Measurements from ENCODE around the gene TFAP2E. TPM values are rescaled to one million over a fixed set of nuclear protein-coding genes. Genes with fewer than 3 reads are reported as not detected.

The TFAP2E gene
- total and polyA plus RNA-seq, 5 experiments from 2014 or later = 0.20 to 3.2 (median 0.59) TPM

GRCh38 chr1:35592991-35593769 lies 20.1 kb downstream of the TFAP2E start:
- POLR2A ChIA-PET = no interaction called here
- no peak for DNase-seq

DNA sequence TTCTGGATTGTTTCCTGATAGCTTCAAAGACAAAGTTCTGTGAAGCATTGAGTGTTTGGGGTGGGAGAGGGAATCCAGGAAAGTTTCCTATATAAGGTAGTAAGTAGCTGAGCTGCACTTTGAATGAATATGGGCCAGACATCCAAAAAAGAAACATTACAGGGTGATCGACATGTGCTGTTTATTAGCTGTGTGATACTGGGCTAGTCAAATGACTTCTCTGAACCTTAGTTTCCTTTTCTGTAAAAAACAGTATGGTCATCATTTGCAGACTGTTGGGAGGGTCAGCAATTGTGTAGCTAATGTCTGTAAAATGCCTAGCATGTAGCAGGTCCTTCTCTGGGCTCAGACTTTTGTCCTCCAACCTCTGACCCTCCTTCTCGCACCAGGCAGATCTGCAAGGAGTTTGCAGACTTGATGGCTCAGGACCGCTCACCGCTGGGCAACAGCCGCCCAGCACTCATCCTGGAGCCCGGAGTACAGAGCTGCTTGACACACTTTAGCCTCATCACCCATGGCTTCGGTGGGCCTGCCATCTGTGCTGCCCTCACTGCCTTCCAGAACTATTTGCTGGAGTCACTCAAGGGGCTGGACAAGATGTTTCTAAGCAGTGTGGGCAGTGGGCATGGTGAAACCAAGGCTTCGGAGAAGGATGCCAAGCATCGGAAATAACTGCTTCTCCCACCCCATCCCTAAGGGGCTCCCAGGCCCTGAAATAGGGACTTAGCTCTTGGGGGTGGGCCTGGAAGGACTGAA lies 21.1 kb downstream of the TFAP2E start:
- H3K36me3 Mint-ChIP-seq = peaks cover 0 to 11% (median 5%) of the 10 kb centered on the region in 3 donors
- H3K27me3 Mint-ChIP-seq = no peaks in the 10 kb centered on the region
- DNase-seq (no peak), ATAC-seq (no peak)
- H3K4me1 Mint-ChIP-seq = peaks cover 6 to 15% (median 12%) of the 10 kb centered on the region in 4 donors
- peak overlapping the region in 3 of 10 donors; percentile 2 to 83 (median 67) for H3K27ac Mint-ChIP-seq
- POLR2A ChIA-PET = no interaction called here
- no peaks in the 10 kb centered on the region for H3K9me3 Mint-ChIP-seq
- H3K4me3 Mint-ChIP-seq = no peak overlapping the region

More at GRCh38 chr1:35592991-35593769, 20.1 kb downstream of the TFAP2E start:
- peak in 1 of 2 donors; percentile 35 for ATAC-seq
- Mint-ChIP-seq H3K27ac (peak overlapping the region in 8 of 10 donors; percentile 6 to 63 (median 29)), H3K4me1 (peaks cover 6 to 17% (median 12%) of the 10 kb centered on the region in 4 donors), H3K9me3 (no peaks in the 10 kb centered on the region), H3K4me3 (no peak overlapping the region), H3K27me3 (no peaks in the 10 kb centered on the region), H3K36me3 (peaks cover 0 to 7% (median 5%) of the 10 kb centered on the region in 3 donors)

DNA sequence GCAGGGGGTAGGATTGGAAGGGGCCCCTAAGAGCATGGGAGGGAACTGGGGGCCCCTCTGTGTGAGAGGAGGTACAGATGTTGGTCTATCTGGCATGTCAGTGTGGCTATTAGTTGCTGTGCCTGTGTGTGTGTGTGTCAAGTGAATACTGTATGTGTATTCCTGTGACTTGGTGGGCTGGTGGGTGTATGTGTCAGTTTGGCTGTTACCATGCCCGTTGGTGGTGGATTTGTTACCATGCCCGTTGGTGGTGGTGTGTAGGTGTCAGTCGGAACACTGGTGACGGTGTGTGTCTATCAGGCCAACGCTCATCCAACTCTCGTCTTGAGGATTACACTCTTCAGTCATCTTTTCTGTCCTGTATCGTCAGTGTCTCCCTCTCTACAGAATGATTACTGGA lies 22.6 kb downstream of the TFAP2E start:
- ATAC-seq = no peak
- Mint-ChIP-seq H3K36me3 (peaks cover 0 to 20% (median 5%) of the 10 kb centered on the region in 3 donors), H3K27me3 (no peaks in the 10 kb centered on the region), H3K27ac (peak overlapping the region in 3 of 10 donors; percentile 21 to 47 (median 30)), H3K9me3 (no peaks in the 10 kb centered on the region), H3K4me3 (no peak overlapping the region), H3K4me1 (peaks cover 6 to 15% (median 10%) of the 10 kb centered on the region in 4 donors)
- no peak for DNase-seq
- POLR2A ChIA-PET = no interaction called here

DNA sequence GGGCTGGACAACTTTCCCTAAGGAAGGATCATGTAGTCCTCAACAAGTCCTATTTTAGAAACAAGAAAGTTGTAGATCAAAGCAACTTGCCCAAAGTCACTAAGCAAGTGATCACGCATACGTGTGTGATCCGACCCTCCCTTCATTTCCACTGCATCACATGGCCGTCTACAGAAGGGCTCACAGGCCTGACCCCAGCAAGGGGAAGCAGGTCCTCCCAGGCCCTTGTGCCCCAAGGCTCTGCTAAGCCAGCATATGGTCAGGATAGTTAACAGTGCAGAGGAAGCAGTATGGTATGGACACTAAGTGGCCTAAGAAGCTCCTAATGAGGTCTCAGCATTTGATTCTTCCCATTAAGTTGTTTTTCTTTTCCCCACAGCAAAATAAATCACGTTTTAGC lies 24.8 kb downstream of the TFAP2E start:
- POLR2A ChIA-PET = no interaction called here
- no peak overlapping the region for H3K27ac Mint-ChIP-seq

GRCh38 chr1:35598895-35599294 lies 25.8 kb downstream of the TFAP2E start:
- DNase-seq (no peak), ATAC-seq (no peak)
- Mint-ChIP-seq H3K27ac (peak overlapping the region in 2 of 10 donors; percentile 17 to 18), H3K36me3 (peaks cover 0 to 39% (median 8%) of the 10 kb centered on the region in 3 donors), H3K4me3 (no peak overlapping the region), H3K9me3 (no peaks in the 10 kb centered on the region), H3K27me3 (no peaks in the 10 kb centered on the region), H3K4me1 (peaks cover 0 to 5% (median 1%) of the 10 kb centered on the region in 4 donors)
- POLR2A ChIA-PET = no interaction called here

More for the DNA sequence above, 24.8 kb downstream of the TFAP2E start:
- no peaks in the 10 kb centered on the region for H3K27me3 Mint-ChIP-seq
- H3K4me3 Mint-ChIP-seq = no peak overlapping the region
- DNase-seq = no peak
- H3K9me3 Mint-ChIP-seq = no peaks in the 10 kb centered on the region
- H3K36me3 Mint-ChIP-seq = peaks cover 0 to 29% (median under 1%) of the 10 kb centered on the region in 3 donors
- no peak for ATAC-seq
- peaks cover 2 to 10% (median 5%) of the 10 kb centered on the region in 4 donors for H3K4me1 Mint-ChIP-seq

GRCh38 chr1:35599411-35599810 lies 26.3 kb downstream of the TFAP2E start:
- Mint-ChIP-seq H3K36me3 (peaks cover 0 to 44% (median 11%) of the 10 kb centered on the region in 3 donors), H3K9me3 (no peaks in the 10 kb centered on the region), H3K27me3 (no peaks in the 10 kb centered on the region), H3K4me1 (peaks cover 0 to 8% (median 1%) of the 10 kb centered on the region in 4 donors), H3K4me3 (no peak overlapping the region), H3K27ac (peak overlapping the region in 2 of 10 donors; percentile 17 to 51)
- DNase-seq = no peak
- no peak for ATAC-seq
- POLR2A ChIA-PET = no interaction called here

DNA sequence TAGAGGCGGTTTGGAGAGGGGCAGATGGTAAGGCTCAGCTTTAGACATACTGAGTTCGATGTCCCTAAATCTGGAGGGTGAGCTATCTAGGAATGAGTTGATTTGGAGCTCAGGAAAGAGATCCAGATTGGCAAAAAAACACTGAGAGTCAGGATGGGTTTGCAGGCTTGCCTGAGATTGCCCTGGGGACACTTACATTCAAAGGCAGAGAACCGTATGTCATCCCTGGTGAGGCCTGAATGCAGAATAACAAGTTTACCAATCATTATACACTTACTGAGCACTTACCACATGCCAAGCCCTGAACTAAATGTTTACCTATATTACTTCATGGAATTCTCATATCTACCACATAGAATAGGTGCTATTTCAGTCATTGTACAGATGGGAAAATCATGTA lies 27.5 kb downstream of the TFAP2E start:
- POLR2A ChIA-PET = no interaction called here
- H3K27me3 Mint-ChIP-seq = no peaks in the 10 kb centered on the region
- DNase-seq (no peak), ATAC-seq (no peak)
- peaks cover 0 to 56% (median 12%) of the 10 kb centered on the region in 3 donors for H3K36me3 Mint-ChIP-seq
- no peaks in the 10 kb centered on the region for H3K9me3 Mint-ChIP-seq
- no peak overlapping the region for H3K4me3 Mint-ChIP-seq
- H3K4me1 Mint-ChIP-seq = peaks cover 0 to 9% (median 1%) of the 10 kb centered on the region in 4 donors
- no peak overlapping the region for H3K27ac Mint-ChIP-seq

GRCh38 chr1:35603468-35603867 lies 30.4 kb downstream of the TFAP2E start:
- Mint-ChIP-seq H3K27ac (peak overlapping the region in 1 of 10 donors; percentile 31), H3K36me3 (peaks cover 0 to 80% (median 23%) of the 10 kb centered on the region in 3 donors), H3K9me3 (no peaks in the 10 kb centered on the region), H3K4me1 (peaks cover 6 to 15% (median 7%) of the 10 kb centered on the region in 4 donors), H3K4me3 (no peak overlapping the region), H3K27me3 (no peaks in the 10 kb centered on the region)
- POLR2A ChIA-PET = interaction anchor here (0.6 to 0.7 kb wide), 2 partner anchors 32 to 119 kb away, joined by 4 to 7 read pairs; no protein-coding TSS in a partner anchor
- no peak for ATAC-seq
- no peak for DNase-seq

- H3K27ac Mint-ChIP-seq = no peak overlapping the region
Observed at GRCh38 chr1:35603941-35604340, 30.8 kb downstream of the TFAP2E start.

DNA sequence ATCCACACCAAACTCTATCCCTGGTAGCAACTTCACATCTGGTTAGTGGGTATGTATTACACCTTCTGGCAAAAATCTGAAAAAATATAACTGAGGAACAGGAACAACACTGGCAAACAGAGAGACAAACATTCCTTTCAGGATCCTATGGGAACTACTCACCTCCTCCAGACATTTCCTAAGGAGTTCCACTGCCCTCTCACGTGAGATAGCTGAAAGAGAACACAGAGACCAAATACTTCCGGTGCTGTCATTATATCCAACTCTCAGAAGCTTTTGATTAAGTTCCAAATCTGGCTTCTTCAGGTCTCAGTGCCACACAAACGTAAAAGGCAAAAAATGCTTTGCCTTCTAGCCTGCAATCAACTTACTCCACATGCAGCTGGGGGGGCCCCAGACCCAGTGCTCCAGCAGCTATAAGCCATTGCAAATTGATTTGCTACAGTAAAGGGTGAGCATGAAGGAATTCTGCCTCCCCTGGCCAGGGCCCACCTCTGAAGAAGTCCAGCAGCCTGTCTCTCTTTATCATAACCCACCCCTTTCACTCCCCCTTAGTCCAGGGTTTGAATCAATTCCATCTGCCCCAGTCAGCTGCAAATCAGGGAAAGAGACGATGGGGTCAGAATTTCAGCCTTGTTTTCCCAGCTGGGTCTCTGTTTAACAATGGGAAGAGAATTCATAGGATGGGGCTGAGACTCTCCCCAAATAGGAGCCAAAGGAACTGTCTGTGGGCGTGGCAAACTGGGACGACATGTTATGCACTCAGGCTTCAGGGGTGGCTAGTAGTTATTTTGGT lies 32.2 kb downstream of the TFAP2E start:
- Mint-ChIP-seq H3K4me3 (no peak overlapping the region), H3K36me3 (peaks cover 0 to 86% (median 28%) of the 10 kb centered on the region in 3 donors), H3K9me3 (no peaks in the 10 kb centered on the region), H3K27me3 (no peaks in the 10 kb centered on the region), H3K4me1 (peaks cover 6 to 15% (median 7%) of the 10 kb centered on the region in 4 donors), H3K27ac (peak overlapping the region in 3 of 10 donors; percentile 28 to 76 (median 30))
- ATAC-seq (no peak), DNase-seq (no peak)
- POLR2A ChIA-PET = no interaction called here

More at GRCh38 chr1:35603941-35604340, 30.8 kb downstream of the TFAP2E start:
- peaks cover 6 to 15% (median 7%) of the 10 kb centered on the region in 4 donors for H3K4me1 Mint-ChIP-seq
- POLR2A ChIA-PET = interaction anchor here (0.6 to 0.7 kb wide), 2 partner anchors 32 to 118 kb away, joined by 4 to 7 read pairs; no protein-coding TSS in a partner anchor
- ATAC-seq (no peak), DNase-seq (no peak)
- no peaks in the 10 kb centered on the region for H3K27me3 Mint-ChIP-seq
- no peaks in the 10 kb centered on the region for H3K9me3 Mint-ChIP-seq
- peaks cover 0 to 84% (median 25%) of the 10 kb centered on the region in 3 donors for H3K36me3 Mint-ChIP-seq
- H3K4me3 Mint-ChIP-seq = no peak overlapping the region

GRCh38 chr1:35605867-35606182 lies 32.7 kb downstream of the TFAP2E start:
- H3K4me1 Mint-ChIP-seq = peaks cover 6 to 15% (median 7%) of the 10 kb centered on the region in 4 donors
- peak overlapping the region in 4 of 10 donors; percentile 24 to 76 (median 29) for H3K27ac Mint-ChIP-seq
- POLR2A ChIA-PET = no interaction called here
- H3K27me3 Mint-ChIP-seq = no peaks in the 10 kb centered on the region
- peaks cover 0 to 83% (median 28%) of the 10 kb centered on the region in 3 donors for H3K36me3 Mint-ChIP-seq
- ATAC-seq = no peak
- H3K9me3 Mint-ChIP-seq = no peaks in the 10 kb centered on the region
- no peak for DNase-seq
- H3K4me3 Mint-ChIP-seq = no peak overlapping the region

DNA sequence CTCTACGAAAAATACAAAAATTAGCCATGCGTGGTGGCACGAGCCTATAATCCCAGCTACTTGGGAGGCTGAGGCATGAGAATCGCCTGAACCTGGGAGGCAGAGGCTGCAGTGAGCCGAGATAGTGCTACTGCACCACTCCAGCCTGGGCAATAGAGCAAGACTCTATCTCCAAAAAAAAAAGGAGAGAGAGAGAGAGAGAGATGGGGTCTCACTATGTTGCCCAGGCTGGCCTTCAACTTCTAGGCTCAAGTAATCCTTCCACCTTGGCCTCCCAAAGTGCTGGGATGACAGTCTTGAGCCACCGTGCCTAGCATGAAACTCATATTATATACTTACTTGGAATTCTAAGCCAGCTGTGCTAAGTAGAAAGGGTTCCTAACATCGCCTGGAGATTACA lies 38.5 kb downstream of the TFAP2E start:
- Mint-ChIP-seq H3K4me1 (peaks cover 9 to 17% (median 13%) of the 10 kb centered on the region in 4 donors), H3K27me3 (no peaks in the 10 kb centered on the region), H3K9me3 (no peaks in the 10 kb centered on the region), H3K27ac (peak overlapping the region in 1 of 10 donors; percentile 48), H3K4me3 (no peak overlapping the region), H3K36me3 (peaks cover 0 to 75% (median 16%) of the 10 kb centered on the region in 3 donors)
- DNase-seq (no peak), ATAC-seq (no peak)
- POLR2A ChIA-PET = no interaction called here

Measured in naive thymus-derived CD8-positive, alpha-beta T cell (primary cell).